Erythroblast (primary cell): ENCODE data around the gene RNF14.
A peak's percentile ranks its signal among the peaks of the same experiment; 100 is the strongest.

Experiments used
- GATA1 ChIP-seq: IDR thresholded peaks from 2 replicates; pipeline ENCODE4 v1.6.1; 2011; ENCODE audit warnings: low read depth, mild to moderate bottlenecking, control low read depth, low read length, moderate library complexity
- POLR2A ChIP-seq: IDR thresholded peaks from 2 replicates; pipeline ENCODE4 v1.6.1; 2011; ENCODE audit warnings: mild to moderate bottlenecking, low read length

- TF ChIP-seq POLR2A (peak; percentile 51), GATA1 (no peak)
Observed at GRCh38 chr5:142024771-142025304, 55.9 kb downstream of the RNF14 start.
